ENCODE data around the gene CLSTN2.

Gene CLSTN2

GRCh38 chr3:140424211-140424610, 489.2 kb downstream of the CLSTN2 start:
- no peak overlapping the region for H2BK120ac ChIP-seq (ENCODE audit: low read depth, low read length)
- no peak overlapping the region for H3K14ac ChIP-seq (ENCODE audit: low read length)
- H2AK5ac ChIP-seq (ENCODE audit: low read depth, low read length): no peak overlapping the region
- no CpG with 5 or more reads among the region's 1 CpG for WGBS, 2 donors (ENCODE audit: extremely low coverage in 2 of 2, insufficient read length in 2 of 2, insufficient replicate concordance in 1 of 2)
- H3K4ac ChIP-seq (ENCODE audit: low read length): no peak overlapping the region
- no peak overlapping the region for H2AFZ ChIP-seq (ENCODE audit: low read length)
- H2BK15ac ChIP-seq (ENCODE audit: low read length): no peak overlapping the region
- no peak overlapping the region for H3K23ac ChIP-seq (ENCODE audit: low read depth, low read length, poor library complexity)
- H3K9ac ChIP-seq (ENCODE audit: low read depth, low read length, poor library complexity): no peak overlapping the region
- no peak overlapping the region for H4K91ac ChIP-seq (ENCODE audit: low read depth, low read length, poor library complexity)
- no peaks in the 10 kb centered on the region for H3K27me3 ChIP-seq (ENCODE audit: control insufficient read depth in 3 of 3, insufficient read depth in 3 of 3, low read depth in 1 of 3, low read length in 3 of 3)
- H3K27ac ChIP-seq (replicated peaks; ENCODE audit: low read length): peak overlapping the region; percentile 22
- H3K9me3 ChIP-seq (replicated peaks in 1 of 2; ENCODE audit: control insufficient read depth in 2 of 2, insufficient read depth in 1 of 2, low read depth in 1 of 2, low read length in 2 of 2): no peaks in the 10 kb centered on the region
- H4K8ac ChIP-seq (ENCODE audit: low read depth, low read length): no peak overlapping the region
- H3K79me1 ChIP-seq (ENCODE audit: low read depth, low read length): no peaks in the 10 kb centered on the region
- H3K4me3 ChIP-seq (ENCODE audit: low read length in 2 of 2): no peak overlapping the region
- H2BK12ac ChIP-seq (ENCODE audit: low read length): peak overlapping the region; percentile 25
- DNase-seq (ENCODE audit: low spot score): no peak
- peak overlapping the region; percentile 15 for H3K18ac ChIP-seq (ENCODE audit: low read length)
- H3K36me3 ChIP-seq (replicated peaks in 1 of 2; ENCODE audit: control insufficient read depth in 2 of 2, insufficient read depth in 2 of 2, low read length in 2 of 2): no peaks in the 10 kb centered on the region
- peaks cover 0 to 20% of the 10 kb centered on the region in 2 donors for H3K4me1 ChIP-seq (ENCODE audit: control insufficient read depth in 2 of 2, insufficient read depth in 1 of 2, low read depth in 1 of 2, low read length in 2 of 2)
- H2BK5ac ChIP-seq (ENCODE audit: low read length): no peak overlapping the region
- no peak overlapping the region for H3K4me2 ChIP-seq (ENCODE audit: insufficient read depth, low read length, poor library complexity, severe bottlenecking)

DNA sequence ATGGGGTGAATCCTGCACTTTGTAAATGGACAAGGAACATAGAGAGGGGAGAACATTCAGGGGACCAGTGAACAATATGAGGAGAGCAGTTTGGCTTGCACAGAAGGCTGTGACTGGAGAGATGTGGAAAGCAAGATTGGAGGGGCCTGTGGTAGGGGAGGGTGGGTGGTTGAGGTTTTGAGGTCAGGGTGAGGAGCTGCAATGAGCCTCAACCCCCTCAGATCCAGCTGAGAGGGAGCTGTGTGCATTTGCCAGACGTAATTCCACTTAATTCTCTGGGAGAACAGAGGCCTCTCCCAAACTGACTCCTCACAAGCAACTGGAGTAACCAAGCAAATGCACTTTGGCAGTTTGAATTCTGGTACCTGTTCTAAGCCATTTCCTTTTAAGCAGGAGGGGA, 489.7 kb downstream of the CLSTN2 start:
- DNase-seq (ENCODE audit: low spot score): no peak
- Histone ChIP-seq H3K14ac (ENCODE audit: low read length) (no peak overlapping the region), H3K4me3 (ENCODE audit: low read length in 2 of 2) (no peak overlapping the region), H3K79me1 (ENCODE audit: low read depth, low read length) (no peaks in the 10 kb centered on the region), H2BK120ac (ENCODE audit: low read depth, low read length) (no peak overlapping the region), H3K9ac (ENCODE audit: low read depth, low read length, poor library complexity) (no peak overlapping the region), H2BK5ac (ENCODE audit: low read length) (no peak overlapping the region), H2BK15ac (ENCODE audit: low read length) (no peak overlapping the region), H3K23ac (ENCODE audit: low read depth, low read length, poor library complexity) (no peak overlapping the region), H3K27me3 (ENCODE audit: control insufficient read depth in 3 of 3, insufficient read depth in 3 of 3, low read depth in 1 of 3, low read length in 3 of 3) (no peaks in the 10 kb centered on the region), H2BK12ac (ENCODE audit: low read length) (no peak overlapping the region), H3K4me1 (ENCODE audit: control insufficient read depth in 2 of 2, insufficient read depth in 1 of 2, low read depth in 1 of 2, low read length in 2 of 2) (peaks cover 0 to 20% of the 10 kb centered on the region in 2 donors), H3K36me3 (replicated peaks in 1 of 2; ENCODE audit: control insufficient read depth in 2 of 2, insufficient read depth in 2 of 2, low read length in 2 of 2) (no peaks in the 10 kb centered on the region), H4K8ac (ENCODE audit: low read depth, low read length) (no peak overlapping the region), H3K4ac (ENCODE audit: low read length) (no peak overlapping the region), H2AK5ac (ENCODE audit: low read depth, low read length) (peak overlapping the region; percentile 48), H2AFZ (ENCODE audit: low read length) (no peak overlapping the region), H4K91ac (ENCODE audit: low read depth, low read length, poor library complexity) (no peak overlapping the region), H3K4me2 (ENCODE audit: insufficient read depth, low read length, poor library complexity, severe bottlenecking) (no peak overlapping the region), H3K9me3 (replicated peaks in 1 of 2; ENCODE audit: control insufficient read depth in 2 of 2, insufficient read depth in 1 of 2, low read depth in 1 of 2, low read length in 2 of 2) (no peaks in the 10 kb centered on the region), H3K18ac (ENCODE audit: low read length) (peak overlapping the region; percentile 49), H3K27ac (replicated peaks; ENCODE audit: low read length) (no peak overlapping the region)
- no CpG with 5 or more reads among the region's 1 CpG for WGBS, 2 donors (ENCODE audit: extremely low coverage in 2 of 2, insufficient read length in 2 of 2, insufficient replicate concordance in 1 of 2)

- Histone ChIP-seq H3K27ac (replicated peaks; ENCODE audit: low read length) (no peak overlapping the region), H3K4ac (ENCODE audit: low read length) (no peak overlapping the region), H3K4me2 (ENCODE audit: insufficient read depth, low read length, poor library complexity, severe bottlenecking) (no peak overlapping the region), H3K79me1 (ENCODE audit: low read depth, low read length) (no peaks in the 10 kb centered on the region), H2BK15ac (ENCODE audit: low read length) (no peak overlapping the region), H3K18ac (ENCODE audit: low read length) (peak overlapping the region; percentile 68), H3K9me3 (replicated peaks in 1 of 2; ENCODE audit: control insufficient read depth in 2 of 2, insufficient read depth in 1 of 2, low read depth in 1 of 2, low read length in 2 of 2) (no peaks in the 10 kb centered on the region), H3K14ac (ENCODE audit: low read length) (no peak overlapping the region), H2BK5ac (ENCODE audit: low read length) (no peak overlapping the region), H3K9ac (ENCODE audit: low read depth, low read length, poor library complexity) (no peak overlapping the region), H2BK120ac (ENCODE audit: low read depth, low read length) (no peak overlapping the region), H2AK5ac (ENCODE audit: low read depth, low read length) (no peak overlapping the region), H4K8ac (ENCODE audit: low read depth, low read length) (no peak overlapping the region), H4K91ac (ENCODE audit: low read depth, low read length, poor library complexity) (no peak overlapping the region), H3K23ac (ENCODE audit: low read depth, low read length, poor library complexity) (no peak overlapping the region), H3K4me3 (ENCODE audit: low read length in 2 of 2) (no peak overlapping the region), H3K4me1 (ENCODE audit: control insufficient read depth in 2 of 2, insufficient read depth in 1 of 2, low read depth in 1 of 2, low read length in 2 of 2) (peaks cover 0 to 28% of the 10 kb centered on the region in 2 donors), H2AFZ (ENCODE audit: low read length) (no peak overlapping the region), H3K36me3 (replicated peaks in 1 of 2; ENCODE audit: control insufficient read depth in 2 of 2, insufficient read depth in 2 of 2, low read length in 2 of 2) (no peaks in the 10 kb centered on the region), H2BK12ac (ENCODE audit: low read length) (no peak overlapping the region), H3K27me3 (ENCODE audit: control insufficient read depth in 3 of 3, insufficient read depth in 3 of 3, low read depth in 1 of 3, low read length in 3 of 3) (no peaks in the 10 kb centered on the region)
- no peak for DNase-seq (ENCODE audit: low spot score)
- WGBS, 2 donors (ENCODE audit: extremely low coverage in 2 of 2, insufficient read length in 2 of 2, insufficient replicate concordance in 1 of 2): no CpG with 5 or more reads among the region's 1 CpG
These were observed 492.8 kb downstream of the CLSTN2 start for GRCh38 chr3:140427786-140428185.

- H3K4me1 ChIP-seq (ENCODE audit: control insufficient read depth in 2 of 2, insufficient read depth in 1 of 2, low read depth in 1 of 2, low read length in 2 of 2): peaks cover 0 to 27% of the 10 kb centered on the region in 2 donors
- H3K4ac ChIP-seq (ENCODE audit: low read length): no peak overlapping the region
- no peak overlapping the region for H2AFZ ChIP-seq (ENCODE audit: low read length)
- H3K14ac ChIP-seq (ENCODE audit: low read length): no peak overlapping the region
- no peaks in the 10 kb centered on the region for H3K36me3 ChIP-seq (replicated peaks in 1 of 2; ENCODE audit: control insufficient read depth in 2 of 2, insufficient read depth in 2 of 2, low read length in 2 of 2)
- no peak overlapping the region for H3K9ac ChIP-seq (ENCODE audit: low read depth, low read length, poor library complexity)
- H3K9me3 ChIP-seq (replicated peaks in 1 of 2; ENCODE audit: control insufficient read depth in 2 of 2, insufficient read depth in 1 of 2, low read depth in 1 of 2, low read length in 2 of 2): no peaks in the 10 kb centered on the region
- H3K27ac ChIP-seq (replicated peaks; ENCODE audit: low read length): no peak overlapping the region
- H2AK5ac ChIP-seq (ENCODE audit: low read depth, low read length): no peak overlapping the region
- no peak overlapping the region for H2BK12ac ChIP-seq (ENCODE audit: low read length)
- no peaks in the 10 kb centered on the region for H3K79me1 ChIP-seq (ENCODE audit: low read depth, low read length)
- DNase-seq (ENCODE audit: low spot score): no peak
- no peak overlapping the region for H2BK5ac ChIP-seq (ENCODE audit: low read length)
- H3K27me3 ChIP-seq (ENCODE audit: control insufficient read depth in 3 of 3, insufficient read depth in 3 of 3, low read depth in 1 of 3, low read length in 3 of 3): no peaks in the 10 kb centered on the region
- H3K18ac ChIP-seq (ENCODE audit: low read length): no peak overlapping the region
- no peak overlapping the region for H4K91ac ChIP-seq (ENCODE audit: low read depth, low read length, poor library complexity)
- no CpG with 5 or more reads among the region's 3 CpGs for WGBS, 2 donors (ENCODE audit: extremely low coverage in 2 of 2, insufficient read length in 2 of 2, insufficient replicate concordance in 1 of 2)
- H3K4me2 ChIP-seq (ENCODE audit: insufficient read depth, low read length, poor library complexity, severe bottlenecking): no peak overlapping the region
- H3K4me3 ChIP-seq (ENCODE audit: low read length in 2 of 2): no peak overlapping the region
- no peak overlapping the region for H2BK15ac ChIP-seq (ENCODE audit: low read length)
- no peak overlapping the region for H2BK120ac ChIP-seq (ENCODE audit: low read depth, low read length)
- H3K23ac ChIP-seq (ENCODE audit: low read depth, low read length, poor library complexity): no peak overlapping the region
- no peak overlapping the region for H4K8ac ChIP-seq (ENCODE audit: low read depth, low read length)
These were observed 493.4 kb downstream of the CLSTN2 start for GRCh38 chr3:140428380-140428779.

Measured in neuronal stem cell (in vitro differentiated cells).